ENCODE measurements around the gene SLC6A16. TPM values are rescaled to one million over a fixed set of nuclear protein-coding genes. Genes with fewer than 3 reads are reported as not detected.
"Not testable (repeated sequence)": the region's sequence is repeated elsewhere in the genome, so short reads cannot be mapped to it uniquely, and the experiment has no call there.

The SLC6A16 gene
- total and polyA plus RNA-seq, 3 donors from 2014 or later: 47.0 to 311 (median 51.9) TPM

- Histone ChIP-seq H3K27ac (no peak overlapping the region), H3K9me3 (no peaks in the 10 kb centered on the region), H3K4me3 (no peak overlapping the region), H3K4me1 (peaks cover 8% of the 10 kb centered on the region), H3K27me3 (no peaks in the 10 kb centered on the region), H3K36me3 (ENCODE audit: low read depth, missing control alignments) (no peaks in the 10 kb centered on the region)
- intact Hi-C loops (cut with DNase I; ENCODE audit: low total_unique reads): no loop called here
- 88 to 91% methylated on average over 14 of the region's 14 CpGs for WGBS, 2 donors
- no peak for DNase-seq
- TF ChIP-seq POLR2A (IDR thresholded peaks at IDR 0.05): no peak
- TF ChIP-seq CTCF (IDR thresholded peaks at IDR 0.05): no peak
Measured at GRCh38 chr19:49335784-49336481, 10.9 kb upstream of the SLC6A16 start.

DNA sequence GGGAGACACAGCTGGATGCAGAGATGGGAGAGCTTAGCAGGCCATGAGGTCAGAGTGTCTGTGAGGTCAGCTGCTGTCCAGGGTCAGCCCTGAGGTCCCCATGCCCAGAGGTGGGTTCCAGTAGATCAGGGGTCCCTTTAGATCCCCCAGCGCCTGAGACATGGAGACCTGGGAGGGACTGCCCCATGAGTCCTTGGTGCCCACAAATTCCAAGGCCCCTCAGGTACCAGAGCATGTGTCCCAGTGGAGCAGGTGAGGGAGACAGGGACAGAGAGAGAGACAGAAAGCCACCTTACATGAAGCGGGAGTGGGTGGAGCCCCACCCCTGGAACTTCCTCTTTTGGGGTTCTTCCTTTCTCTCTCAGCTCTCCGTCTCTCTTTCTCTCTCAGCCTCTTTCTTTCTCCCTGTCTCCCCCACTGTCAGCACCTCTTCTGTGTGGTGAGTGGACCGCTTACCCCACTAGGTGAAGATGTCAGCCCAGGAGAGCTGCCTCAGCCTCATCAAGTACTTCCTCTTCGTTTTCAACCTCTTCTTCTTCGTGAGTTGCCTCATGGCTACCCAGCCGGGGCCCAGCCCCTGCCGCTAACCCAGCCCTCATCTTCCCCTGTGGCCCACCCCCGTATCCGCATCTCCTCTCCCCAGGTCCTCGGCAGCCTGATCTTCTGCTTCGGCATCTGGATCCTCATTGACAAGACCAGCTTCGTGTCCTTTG is 10.2 kb upstream of the SLC6A16 start, which contains the start of gene CD37:
TSS of gene CD37 (plus strand) at position 336 of the 713 bp plus-strand sequence. CDS start at position 471, 135 bp downstream.
- Histone ChIP-seq H3K36me3 (ENCODE audit: low read depth, missing control alignments) (no peaks in the 10 kb centered on the region), H3K27me3 (no peaks in the 10 kb centered on the region), H3K4me1 (peaks cover 8% of the 10 kb centered on the region), H3K27ac (no peak within 1 kb of the TSS), H3K4me3 (no peak within 1 kb of the TSS), H3K9me3 (no peaks in the 10 kb centered on the region)
- intact Hi-C loops (cut with DNase I; ENCODE audit: low total_unique reads): no loop called here
- DNase-seq: no peak
- WGBS, 2 donors: 69 to 79% methylated on average over 13 of the region's 13 CpGs
- TF ChIP-seq POLR2A (IDR thresholded peaks at IDR 0.05): no peak
- TF ChIP-seq CTCF (IDR thresholded peaks at IDR 0.05): no peak

- H3K36me3 ChIP-seq (ENCODE audit: low read depth, missing control alignments): no peaks in the 10 kb centered on the region
- no peaks in the 10 kb centered on the region for H3K9me3 ChIP-seq
- H3K27me3 ChIP-seq: no peaks in the 10 kb centered on the region
- intact Hi-C loops (cut with DNase I; ENCODE audit: low total_unique reads): no loop called here
- WGBS, 2 donors: 65 to 71% methylated on average over 8 of the region's 8 CpGs
- H3K4me1 ChIP-seq: peaks cover 4% of the 10 kb centered on the region
- TF ChIP-seq CTCF (IDR thresholded peaks at IDR 0.05): no peak
- TF ChIP-seq POLR2A (IDR thresholded peaks at IDR 0.05): no peak
- no peak for DNase-seq
- H3K4me3 ChIP-seq: no peak overlapping the region
- no peak overlapping the region for H3K27ac ChIP-seq
Measured at GRCh38 chr19:49333811-49334288, 8.9 kb upstream of the SLC6A16 start.

DNA sequence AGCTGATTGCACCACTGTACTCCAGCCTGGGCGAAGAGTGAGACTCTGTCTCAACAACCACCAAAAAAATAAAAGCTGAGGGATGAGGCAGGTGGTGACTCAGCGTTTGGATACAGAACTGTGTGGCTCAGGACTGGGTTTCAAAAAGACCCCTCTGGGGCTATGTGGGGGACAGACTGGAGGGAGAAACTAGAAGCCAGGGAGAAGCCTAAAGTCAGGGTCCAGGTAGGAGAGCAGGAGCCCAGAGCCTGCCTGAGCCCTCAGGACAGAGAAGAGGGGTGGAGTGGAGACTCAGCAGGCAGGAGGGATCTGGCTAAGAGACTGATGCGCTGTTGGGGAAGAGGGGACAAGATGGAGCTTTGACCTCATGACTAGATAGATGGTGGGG is 8.4 kb upstream of the SLC6A16 start:
- no peak for DNase-seq
- Histone ChIP-seq H3K9me3 (no peaks in the 10 kb centered on the region), H3K36me3 (ENCODE audit: low read depth, missing control alignments) (no peaks in the 10 kb centered on the region), H3K4me1 (peaks cover 1% of the 10 kb centered on the region), H3K27me3 (no peaks in the 10 kb centered on the region), H3K27ac (no peak overlapping the region), H3K4me3 (no peak overlapping the region)
- TF ChIP-seq POLR2A (IDR thresholded peaks at IDR 0.05): no peak
- TF ChIP-seq CTCF (IDR thresholded peaks at IDR 0.05): no peak
- whole genome bisulfite sequencing, 2 donors: 84% methylated on average over 3 of the region's 3 CpGs
- intact Hi-C loops (cut with DNase I; ENCODE audit: low total_unique reads): no loop called here

GRCh38 chr19:49332691-49333417 is 7.9 kb upstream of the SLC6A16 start:
- WGBS, 2 donors: 88 to 94% methylated on average over 13 of the region's 13 CpGs
- H3K27me3 ChIP-seq; H3K4me1 ChIP-seq; H3K4me3 ChIP-seq; H3K27ac ChIP-seq; DNase-seq; intact Hi-C loops (cut with DNase I; ENCODE audit: low total_unique reads); H3K36me3 ChIP-seq (ENCODE audit: low read depth, missing control alignments); H3K9me3 ChIP-seq: not testable (repeated sequence)
